HK-2 (cell line): ENCODE results near the gene ITGAE.
A peak's percentile ranks its signal among the peaks of the same experiment; 100 is the strongest.

ENCODE experiments used
- DNase-seq: peaks from one replicate; pipeline ENCODE4 v3.0.0-alpha.2; 2018; ENCODE audit not compliant: unreplicated experiment

Gene ITGAE

DNA sequence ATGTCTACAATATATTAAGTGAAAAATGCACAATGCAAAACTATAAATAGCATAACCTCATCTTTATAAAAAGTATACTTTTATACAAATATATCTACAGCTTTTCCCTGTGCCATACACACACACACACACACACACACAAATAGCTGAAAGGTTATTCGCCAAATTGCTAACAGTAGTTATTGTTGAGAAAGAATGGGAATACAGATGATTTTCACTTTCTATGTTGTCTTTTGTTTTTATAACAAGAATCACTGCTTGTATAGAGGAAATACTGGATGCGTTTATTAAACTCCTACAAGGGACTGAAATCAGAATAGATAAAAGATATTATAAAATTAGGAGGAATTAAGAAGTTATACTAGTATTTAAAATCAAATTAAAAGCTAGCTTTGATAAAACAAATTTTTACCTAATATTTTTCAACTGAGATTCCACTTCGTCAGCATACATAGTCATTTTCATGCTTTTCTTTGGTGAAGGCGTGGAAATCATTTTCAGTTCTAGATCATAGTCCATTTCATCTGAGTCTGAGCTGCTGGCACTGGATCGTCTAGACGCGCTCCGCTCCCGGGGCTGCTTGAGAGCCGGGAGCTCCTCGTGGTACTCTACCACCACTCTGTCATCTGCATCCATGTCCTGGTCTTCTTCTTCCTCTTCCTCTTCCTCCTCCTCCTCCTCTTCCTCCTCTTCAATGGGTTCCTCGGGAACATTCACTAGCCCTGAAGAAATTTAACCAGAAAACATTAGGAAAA lies 17.0 kb upstream of the ITGAE start:
- DNase-seq = no peak

DNA sequence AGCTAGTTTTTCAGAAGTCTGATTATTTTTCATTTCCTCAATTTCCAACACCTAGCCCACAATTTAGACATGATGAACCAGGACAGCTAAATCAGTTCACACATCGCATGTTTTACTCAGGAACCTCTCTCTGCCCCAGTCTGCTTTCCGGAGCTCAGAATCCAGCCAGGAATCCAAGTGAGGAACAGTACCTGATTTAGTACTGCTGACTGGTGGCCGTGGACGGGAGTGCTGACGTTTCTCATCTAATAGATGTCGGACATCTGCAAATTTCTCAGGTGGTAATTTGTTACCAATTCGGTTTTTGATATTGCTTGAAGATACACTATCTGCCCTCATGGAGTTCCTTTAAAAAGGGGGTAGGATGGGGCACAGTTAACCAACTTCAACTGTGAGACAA lies 14.9 kb upstream of the ITGAE start:
- DNase-seq = no peak

DNA sequence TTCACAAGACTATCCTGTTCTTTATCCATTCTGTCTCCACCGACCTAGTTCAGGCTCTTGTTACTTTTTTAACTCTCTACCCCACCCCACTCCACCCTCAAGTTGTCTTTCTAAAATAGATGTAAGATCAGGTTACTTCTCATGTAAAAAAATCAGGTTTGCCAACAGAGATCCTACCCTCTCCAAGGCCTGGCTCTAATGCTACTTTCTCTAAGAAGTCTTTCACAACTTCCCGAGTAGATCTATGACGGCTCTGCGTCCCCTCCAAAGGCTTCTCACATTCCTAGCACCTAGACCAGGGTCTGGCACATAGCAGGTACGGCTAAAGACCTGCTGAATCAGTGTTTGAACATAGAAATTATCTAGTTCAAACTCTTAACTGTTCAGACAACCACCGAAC lies 14.1 kb upstream of the ITGAE start:
- DNase-seq = no peak

DNA sequence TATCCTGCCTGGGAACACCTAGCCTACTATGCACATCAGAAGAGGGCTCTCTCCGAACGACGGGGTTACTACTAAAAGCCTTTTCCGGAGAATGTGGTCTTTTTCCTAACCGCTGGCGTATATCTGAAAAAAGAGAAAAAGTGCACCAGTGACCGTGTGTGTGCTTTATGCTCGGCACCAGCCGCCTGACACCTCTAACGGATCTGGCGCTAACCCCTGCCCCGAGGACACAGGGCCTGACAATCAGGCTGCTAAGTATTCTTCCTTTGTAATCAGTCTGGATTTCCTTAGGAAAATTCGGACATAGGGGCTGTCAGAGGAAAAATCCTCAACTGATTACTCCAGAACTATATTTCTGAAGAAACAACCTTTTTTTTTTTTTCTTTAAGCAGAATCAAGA lies 13.4 kb upstream of the ITGAE start:
- DNase-seq = no peak

DNA sequence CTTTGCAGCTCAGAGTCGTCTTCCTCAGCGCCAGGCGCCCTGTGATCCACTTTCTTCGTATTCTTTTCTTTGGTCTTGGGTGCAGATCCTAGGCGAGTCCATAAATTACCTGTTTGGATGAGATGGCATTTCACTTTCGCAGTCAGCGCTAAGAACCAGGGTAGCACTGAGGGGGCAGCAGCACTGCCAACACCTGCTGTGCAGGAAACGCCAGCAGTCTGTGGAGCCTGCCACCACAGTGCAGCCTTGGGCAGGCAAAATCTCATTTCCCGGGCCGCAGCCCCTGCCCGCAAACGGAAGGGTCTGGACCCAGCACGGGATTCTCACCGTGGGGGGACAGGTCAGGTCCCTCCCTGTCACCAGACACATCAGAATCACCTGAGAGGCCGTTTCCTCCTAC lies 12.2 kb upstream of the ITGAE start:
- DNase-seq = no peak

DNA sequence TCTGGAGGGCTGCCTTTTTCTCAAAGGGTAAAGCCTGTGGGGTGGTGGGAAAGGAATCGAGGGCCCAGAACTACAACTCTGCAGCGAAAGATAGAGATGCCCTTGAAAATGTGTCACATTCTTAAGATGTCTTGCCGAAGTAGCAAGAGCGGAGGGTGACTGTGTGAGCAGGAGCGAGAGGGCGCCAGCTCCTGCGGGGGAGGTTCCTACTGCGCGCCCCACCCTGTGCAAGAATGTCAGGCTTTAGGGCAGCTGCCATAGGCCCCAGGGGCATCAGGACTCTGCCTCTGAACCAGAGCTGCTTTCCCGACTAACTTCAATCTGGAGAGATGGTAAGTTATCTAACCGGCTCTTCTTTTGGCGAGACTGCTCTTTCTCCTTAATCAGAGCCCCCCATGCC lies 11.8 kb upstream of the ITGAE start:
- no peak for DNase-seq

DNA sequence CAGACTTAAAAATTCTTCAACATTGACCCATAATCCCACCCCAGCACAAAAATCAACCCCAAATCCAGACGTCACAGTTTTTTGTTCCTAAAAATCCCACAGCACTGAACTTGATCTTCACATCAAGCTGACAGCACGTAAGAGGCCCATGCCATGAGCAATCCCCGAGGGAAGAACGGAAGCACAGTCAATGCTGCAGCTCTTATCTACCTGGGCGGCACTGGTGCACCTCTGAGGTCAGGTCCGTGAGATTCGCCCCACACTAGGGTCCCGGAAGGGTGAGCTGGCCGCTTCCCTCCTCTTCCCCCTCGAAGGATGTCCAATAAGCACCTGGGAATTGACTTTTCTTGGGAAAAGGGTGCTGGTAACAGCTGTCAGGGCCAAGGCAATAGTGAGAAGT lies 11.3 kb upstream of the ITGAE start:
- no peak for DNase-seq

DNA sequence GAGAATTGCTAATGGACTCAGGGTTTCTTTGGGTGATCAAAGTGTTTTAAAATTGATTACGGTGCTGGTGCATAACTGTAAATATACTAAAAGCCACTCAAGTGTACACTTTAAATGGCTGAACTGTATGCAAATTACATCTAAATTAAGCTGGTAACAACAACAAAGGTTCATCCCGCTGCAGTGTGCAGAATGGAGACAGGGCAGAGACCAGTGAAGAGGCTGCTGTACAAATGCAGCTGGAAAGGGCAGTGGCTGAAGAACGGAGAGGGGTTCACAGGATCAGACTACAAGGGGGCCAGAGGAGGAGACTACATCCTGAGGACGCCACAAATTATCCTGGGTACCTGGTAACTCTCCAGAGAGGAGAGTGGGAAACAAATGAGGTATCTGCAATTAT lies 9.0 kb upstream of the ITGAE start:
- no peak for DNase-seq

DNA sequence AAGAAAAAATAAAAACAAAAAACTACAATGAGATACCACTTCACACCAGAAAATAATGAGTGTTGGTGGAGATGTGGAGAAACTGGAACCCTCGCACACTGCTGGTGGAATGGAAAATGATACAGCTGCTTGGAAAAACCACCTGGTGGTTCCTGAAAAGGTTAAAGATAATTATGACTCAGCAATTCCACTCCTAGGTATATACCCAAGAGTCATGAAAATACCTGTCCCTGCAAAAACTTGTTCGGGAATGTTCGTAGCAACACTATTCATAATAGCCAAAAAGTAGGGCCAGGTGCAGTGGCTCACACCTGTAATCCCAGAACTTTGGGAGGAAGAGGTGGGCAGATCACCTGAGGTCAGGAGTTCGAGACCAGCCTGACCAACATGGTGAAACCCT lies 8.1 kb upstream of the ITGAE start:
- DNase-seq = no peak

DNA sequence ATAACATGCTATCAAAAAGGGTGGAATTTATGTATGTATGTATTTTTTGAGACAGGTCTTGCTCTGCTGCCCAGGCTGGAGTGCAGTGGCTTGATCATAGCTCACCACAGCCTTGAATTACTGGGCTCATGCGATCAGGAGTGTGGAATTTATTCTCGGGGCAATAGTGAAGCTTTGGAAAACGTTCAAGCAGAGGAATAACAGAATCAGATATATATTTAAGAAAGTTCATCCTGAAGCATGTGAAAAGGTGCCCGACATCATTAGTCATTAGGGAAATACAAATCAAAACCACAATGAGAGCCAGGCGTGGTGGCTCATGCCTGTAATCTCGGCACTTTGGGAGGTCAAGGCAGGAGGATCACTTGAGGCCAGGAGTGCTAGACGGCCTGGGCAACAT lies 7.7 kb upstream of the ITGAE start:
- DNase-seq = no peak

DNA sequence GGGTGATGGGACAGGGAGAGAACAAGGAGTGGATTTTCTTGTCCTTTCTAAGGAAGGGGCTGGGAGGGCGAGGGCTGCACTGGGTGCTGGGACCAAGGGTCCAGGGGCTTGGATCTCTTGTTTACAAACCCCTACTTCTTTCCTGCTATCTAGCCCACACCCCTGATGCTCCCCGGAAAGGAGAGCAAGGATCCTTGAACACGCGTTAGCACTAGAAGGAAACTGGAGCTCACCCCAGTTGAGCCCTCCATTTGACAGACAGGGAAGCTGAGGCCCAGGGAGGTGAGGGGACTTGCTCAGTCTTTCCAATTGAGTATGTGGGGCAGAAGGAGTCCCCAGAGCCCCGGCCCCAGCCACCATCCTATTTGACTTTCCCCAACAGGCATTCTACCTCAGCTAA lies 4.6 kb upstream of the ITGAE start:
- DNase-seq = no peak

DNA sequence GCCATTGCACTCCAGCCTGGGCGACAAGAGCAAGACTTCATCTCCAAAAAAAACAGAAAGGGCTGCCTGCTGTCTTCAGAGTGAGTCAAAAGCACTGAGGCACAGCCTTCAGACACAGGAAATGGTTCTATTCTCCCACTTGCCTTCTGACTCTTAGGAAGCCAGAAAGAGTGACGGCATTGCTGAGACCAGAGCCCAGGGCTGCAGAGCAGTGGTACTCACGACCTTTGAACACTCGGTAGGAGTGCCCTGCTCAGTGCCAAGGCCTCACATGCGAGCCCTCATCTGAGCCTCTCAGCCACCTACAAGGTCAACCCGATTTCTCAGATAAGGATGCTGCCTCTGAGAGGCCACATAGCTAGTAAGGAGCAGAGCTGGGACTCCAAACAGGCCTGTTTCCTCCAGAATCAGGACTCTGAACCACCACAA lies 3.5 kb upstream of the ITGAE start:
- DNase-seq = peak; percentile 74

DNA sequence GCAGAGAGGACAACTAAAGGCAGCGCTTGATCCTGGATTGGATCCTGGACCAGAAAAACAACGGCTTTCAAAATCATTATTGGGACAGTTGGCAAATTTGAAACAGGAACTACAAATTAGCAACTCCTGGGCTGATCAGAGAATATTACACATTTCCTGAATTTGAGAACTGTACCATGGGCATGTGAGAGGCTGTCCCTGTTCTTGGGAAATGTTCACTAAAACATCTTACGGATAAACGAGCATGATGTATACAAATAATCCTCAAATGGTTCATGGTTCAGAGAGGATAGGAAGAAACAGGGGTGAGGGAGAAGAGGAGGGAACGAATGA lies 2.3 kb upstream of the ITGAE start:
- DNase-seq = no peak

DNA sequence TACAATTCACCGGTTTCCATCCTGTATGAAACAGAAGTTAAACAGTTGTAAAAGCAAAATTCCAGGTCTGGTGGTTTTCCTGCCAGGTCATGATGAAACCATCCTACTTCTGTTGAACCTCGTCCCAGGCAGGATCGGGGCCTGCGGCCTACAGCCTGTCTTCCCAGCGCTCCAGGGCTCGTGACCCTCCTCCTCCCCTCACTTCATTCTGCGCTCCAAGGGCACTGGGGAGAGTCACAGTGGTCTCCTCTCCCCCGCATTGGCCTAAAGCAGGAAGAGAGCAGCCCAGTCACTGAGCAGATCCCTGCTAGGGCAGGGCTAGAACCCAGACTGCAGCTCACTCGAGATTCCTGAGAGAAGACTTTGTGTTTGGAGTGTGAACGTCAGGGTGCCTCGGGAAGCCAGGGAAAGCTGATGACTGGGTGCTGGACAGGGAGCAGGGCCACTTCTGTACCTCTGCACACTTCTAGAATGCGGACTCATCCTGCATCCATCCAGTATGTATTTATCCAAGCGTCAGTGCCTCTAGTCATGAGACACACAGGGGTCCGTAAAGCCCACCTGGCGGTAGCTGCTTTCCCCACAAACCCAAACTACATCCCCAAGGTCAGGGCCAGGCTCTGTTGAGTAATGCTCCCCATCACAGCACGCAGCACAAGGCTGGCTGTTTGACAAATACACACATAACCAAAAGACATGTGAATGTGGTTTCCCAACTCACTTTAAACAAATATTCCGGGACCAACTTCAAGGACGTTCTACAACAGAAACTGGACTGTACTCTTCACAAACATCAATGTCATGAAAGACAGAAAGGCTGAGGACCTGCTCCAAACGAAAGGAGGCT lies 1.7 kb upstream of the ITGAE start:
- peak; percentile 87 for DNase-seq

DNA sequence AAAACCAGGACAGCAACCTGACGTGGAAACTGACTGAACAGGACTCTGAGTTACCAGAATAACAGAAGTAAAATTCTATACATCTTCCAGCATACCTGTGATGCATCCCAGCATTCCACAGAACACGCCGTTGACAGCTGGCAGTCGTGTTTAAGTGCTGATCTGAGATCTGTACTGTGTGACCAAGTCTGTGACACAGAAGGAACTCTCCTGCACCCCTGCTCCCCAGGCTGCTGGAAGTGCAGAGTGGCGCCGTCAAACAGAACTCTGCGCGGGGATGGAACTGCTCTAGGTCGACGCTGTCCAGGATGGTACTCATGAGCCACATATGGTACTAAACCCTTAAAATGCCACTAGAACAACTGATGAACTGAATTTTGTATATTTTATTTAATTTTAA lies 804 bp upstream of the ITGAE start:
- no peak for DNase-seq

DNA sequence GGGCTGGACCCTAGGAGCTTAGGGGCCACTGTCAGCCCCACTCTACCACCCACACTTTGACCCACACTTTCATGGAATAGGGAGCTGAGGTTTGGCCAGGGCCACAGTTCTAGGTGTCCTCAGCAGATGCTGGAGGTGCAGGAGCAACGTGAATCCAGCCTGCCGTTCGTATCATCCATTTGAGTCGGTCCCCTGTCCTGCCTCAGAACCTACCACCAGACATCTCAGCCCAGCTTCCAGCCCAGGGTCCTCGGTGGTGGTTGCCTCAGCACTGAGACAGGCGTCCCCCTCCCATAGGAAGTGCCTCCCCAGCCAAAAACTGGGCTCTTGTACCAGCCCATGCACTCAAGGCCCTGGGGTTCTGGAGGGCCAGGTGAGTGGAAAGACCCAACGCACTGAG lies 359 bp upstream of the ITGAE start:
- no peak for DNase-seq

DNA sequence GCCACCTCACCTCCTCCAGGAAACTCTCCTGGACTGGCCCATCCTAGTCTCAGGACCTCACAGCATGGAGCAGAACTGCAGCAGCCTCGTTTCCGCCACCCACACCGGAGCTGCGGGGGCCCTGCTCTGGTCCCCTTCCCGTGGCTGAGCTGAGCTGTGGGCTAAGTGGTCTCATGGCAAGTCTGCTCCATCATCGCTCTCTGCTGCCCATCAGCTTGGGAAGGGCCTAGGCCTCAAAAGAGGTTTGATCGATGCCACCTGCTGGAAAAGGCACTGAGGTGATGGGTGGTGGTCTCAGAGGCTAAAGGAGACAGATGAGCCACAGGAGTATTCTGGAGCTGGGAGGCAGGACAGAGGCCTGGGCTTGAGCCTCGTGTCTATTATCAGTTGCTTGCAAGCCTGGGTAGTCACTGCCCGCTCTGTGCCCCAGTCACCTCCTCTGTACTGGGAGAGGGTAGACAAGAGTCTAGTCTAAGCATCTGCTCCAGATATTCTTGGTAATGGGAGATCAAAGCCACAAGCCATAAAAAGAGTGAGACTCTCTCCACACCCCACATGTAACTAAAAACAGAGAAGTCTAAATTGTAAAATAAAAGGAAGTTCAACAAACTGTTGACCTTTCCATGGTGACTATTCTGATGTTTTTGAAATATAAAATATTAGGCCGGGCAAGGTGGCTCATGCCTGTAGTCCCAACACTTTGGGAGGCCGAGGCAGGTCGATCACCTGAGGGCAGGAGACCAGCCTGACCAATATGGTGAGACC lies 1.6 kb downstream of the ITGAE start:
- no peak for DNase-seq

DNA sequence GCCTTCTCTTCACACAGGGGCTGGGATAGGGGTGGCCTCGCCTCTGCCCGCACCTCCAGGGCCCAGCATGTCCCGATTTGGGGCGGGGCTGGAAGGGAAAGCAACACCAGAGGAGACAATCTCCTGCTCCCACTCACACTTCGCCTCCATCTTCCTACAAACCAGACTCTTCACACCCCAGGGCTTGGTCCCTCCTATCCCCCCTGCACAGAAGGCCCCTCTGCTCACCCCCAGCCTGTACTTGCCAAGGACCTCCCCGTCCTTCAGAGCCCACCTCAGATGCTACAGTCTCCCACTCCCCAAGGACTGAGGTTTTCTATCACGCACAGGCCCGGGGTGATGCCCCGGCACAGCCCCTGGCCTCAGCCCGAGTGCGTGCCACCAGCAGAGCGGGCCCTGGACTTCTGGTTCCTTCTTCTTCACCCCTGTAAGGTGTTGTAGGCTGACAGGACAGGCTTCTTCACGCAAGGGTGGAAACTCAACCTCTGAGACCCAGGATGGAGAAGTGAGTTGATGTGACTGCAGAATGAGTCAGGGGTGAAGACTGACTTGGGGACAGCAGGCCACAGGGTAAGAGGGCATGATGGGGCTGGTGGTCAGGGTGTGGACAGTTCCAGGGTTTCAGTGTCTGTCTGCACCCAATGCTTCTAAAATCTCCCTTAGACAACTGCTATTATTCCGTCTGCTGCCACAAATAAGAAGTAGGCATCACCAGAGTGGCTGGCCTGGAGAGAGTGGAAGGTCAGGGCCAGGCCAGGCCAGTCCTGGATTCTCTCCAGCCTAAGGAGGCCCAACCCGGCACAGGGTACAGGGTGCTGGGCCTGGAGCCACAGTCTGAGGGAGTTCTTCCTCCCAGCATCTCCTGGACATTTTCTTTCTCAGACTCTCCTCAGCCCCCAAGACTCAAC lies 2.5 kb downstream of the ITGAE start:
- no peak for DNase-seq

DNA sequence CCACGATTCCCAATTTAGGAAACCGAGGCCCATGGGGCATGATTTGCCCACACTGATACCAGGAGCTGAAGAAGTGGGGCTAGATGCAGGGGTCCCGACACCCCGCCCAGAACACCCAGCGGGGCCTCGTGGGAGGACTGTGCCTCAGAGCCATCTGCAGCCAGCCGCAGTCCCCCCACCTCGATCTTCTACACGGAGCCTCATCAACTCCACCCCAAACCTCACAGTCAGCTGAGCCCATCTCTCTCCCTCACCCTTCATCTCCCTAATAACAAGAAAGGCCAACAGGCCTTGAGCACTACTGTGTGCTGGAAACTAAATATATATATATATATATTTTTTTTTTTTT lies 4.2 kb downstream of the ITGAE start:
- no peak for DNase-seq

DNA sequence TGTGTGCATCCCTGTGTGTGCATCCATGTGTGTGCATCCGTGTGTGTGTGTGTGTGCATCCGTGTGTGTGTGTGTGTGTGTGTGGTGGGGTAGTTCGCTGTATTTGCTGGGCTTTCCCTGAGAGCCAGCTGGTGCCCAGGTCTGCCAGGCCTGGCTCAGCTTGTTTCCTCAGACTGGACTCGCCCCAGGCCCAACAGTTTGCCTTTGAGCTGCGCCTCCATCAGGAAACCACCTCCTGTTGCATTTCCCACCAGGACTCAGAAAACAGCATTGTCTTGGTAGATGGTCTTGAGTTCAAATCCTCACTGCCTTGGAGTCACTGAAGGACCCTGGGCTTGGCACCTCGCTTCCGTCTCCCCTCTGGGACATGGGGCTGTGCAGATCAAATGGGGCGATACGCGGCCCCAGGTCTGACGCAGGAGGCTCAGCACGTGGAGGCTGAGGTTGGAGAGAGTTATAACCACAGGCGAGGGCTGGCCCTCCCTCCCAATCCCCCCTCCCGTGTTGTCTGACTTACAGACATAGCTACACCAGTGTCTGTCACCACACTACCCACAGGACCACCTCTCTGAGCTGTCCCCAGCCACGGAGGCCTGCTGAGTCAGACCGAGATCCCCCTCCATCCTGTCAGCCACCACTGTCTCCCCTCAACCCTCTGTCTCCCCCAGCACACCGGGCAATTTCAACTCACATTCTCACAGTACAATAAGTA lies 4.7 kb downstream of the ITGAE start:
- no peak for DNase-seq

DNA sequence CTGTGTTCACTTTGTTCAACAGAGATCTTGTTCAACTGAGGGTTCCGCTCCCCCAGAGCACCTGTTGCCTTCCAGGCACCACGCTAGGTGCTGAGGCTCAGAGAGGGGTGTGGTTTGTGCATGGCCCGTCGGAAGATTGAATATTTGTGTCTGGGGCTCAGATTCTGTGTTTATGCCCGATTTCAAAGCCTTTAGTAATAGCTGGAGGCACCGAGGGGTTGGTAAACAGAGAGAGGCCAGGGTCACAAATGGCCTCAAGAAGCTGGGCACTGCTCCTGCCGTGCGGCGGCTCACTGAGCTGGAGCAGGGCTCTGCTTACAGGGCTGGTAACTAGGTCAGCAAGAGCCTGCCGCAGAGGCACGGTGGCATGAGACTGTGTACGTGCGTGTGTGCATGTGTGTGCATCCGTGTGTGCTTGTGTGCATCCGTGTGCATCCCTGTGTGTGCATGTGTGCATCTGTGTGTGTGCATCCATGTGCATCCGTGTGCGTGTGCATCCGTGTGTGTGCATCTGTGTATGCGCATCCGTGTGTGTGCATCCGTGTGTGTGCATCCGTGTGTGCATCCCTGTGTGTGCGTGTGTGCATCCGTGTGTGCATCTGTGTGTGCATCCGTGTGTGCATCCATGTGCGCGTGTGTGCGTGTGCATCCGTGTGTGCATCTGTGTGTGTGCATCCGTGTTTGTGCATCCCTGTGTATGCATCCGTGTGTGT lies 5.4 kb downstream of the ITGAE start:
- DNase-seq = no peak
